ENCODE results near the gene SMYD4. TPM values are rescaled to one million over a fixed set of nuclear protein-coding genes. Genes with fewer than 3 reads are reported as not detected.
A peak's percentile ranks its signal among the peaks of the same experiment; 100 is the strongest.

SMYD4 gene
- total and polyA plus RNA-seq, 2 donors (not counting 1 experiment from before 2014, with no cell fraction given), result 5.1 to 11.6 TPM

- Histone ChIP-seq H3K27ac (ENCODE audit: insufficient read depth, low read length) (no peak overlapping the region), H3K9me3 (ENCODE audit: control insufficient read depth, insufficient read depth, low read depth, low read length) (no peaks in the 10 kb centered on the region)
Observed at GRCh38 chr17:1792495-1793446, 36.9 kb downstream of the SMYD4 start.

GRCh38 chr17:1789936-1790335 is 39.8 kb downstream of the SMYD4 start:
- Histone ChIP-seq H2AFZ (ENCODE audit: low read length) (no peak overlapping the region), H3K27ac (ENCODE audit: insufficient read depth, low read length) (no peak overlapping the region), H3K9ac (ENCODE audit: insufficient read depth, low read length) (no peak overlapping the region), H3K27me3 (ENCODE audit: control insufficient read depth, insufficient read depth, low read length) (no peaks in the 10 kb centered on the region), H3K9me3 (ENCODE audit: control insufficient read depth, insufficient read depth, low read depth, low read length) (no peaks in the 10 kb centered on the region), H3K4me1 (ENCODE audit: control insufficient read depth, extremely low read depth, insufficient read depth, low read length) (peaks cover 19% of the 10 kb centered on the region), H3K4me2 (ENCODE audit: extremely low read depth, insufficient read depth, low read length) (no peak overlapping the region), H3K4me3 (replicated peaks in 1 of 4; ENCODE audit: control extremely low read depth in 1 of 4, insufficient read depth in 1 of 4, low read depth in 3 of 4, low read length in 4 of 4) (no peak overlapping the region), H4K20me1 (ENCODE audit: control insufficient read depth, extremely low read depth, insufficient read depth, low read length) (no peaks in the 10 kb centered on the region), H3K79me2 (ENCODE audit: control insufficient read depth, insufficient read depth, low read length) (no peaks in the 10 kb centered on the region), H3K36me3 (ENCODE audit: control insufficient read depth, insufficient read depth, low read length) (peaks cover 2% of the 10 kb centered on the region)
- no peak for DNase-seq (ENCODE audit: low read depth in 2 of 2)
- TF ChIP-seq EZH2 (IDR thresholded peaks at IDR 0.05; ENCODE audit: low read length, missing control alignments) (no peak), CTCF (conservative IDR thresholded peaks at IDR 0.05 in 1 of 2, IDR thresholded peaks at IDR 0.05 in 1 of 2; ENCODE audit: low read depth in 1 of 2, low read length in 2 of 2) (no peak)

More at GRCh38 chr17:1792495-1793446, 36.9 kb downstream of the SMYD4 start:
- DNase-seq (ENCODE audit: low read depth in 2 of 2), result no peak
- H3K36me3 ChIP-seq (ENCODE audit: control insufficient read depth, insufficient read depth, low read length), result no peaks in the 10 kb centered on the region
- H3K79me2 ChIP-seq (ENCODE audit: control insufficient read depth, insufficient read depth, low read length), result no peaks in the 10 kb centered on the region
- H3K4me2 ChIP-seq (ENCODE audit: extremely low read depth, insufficient read depth, low read length), result no peak overlapping the region
- H3K4me3 ChIP-seq (replicated peaks in 1 of 4; ENCODE audit: control extremely low read depth in 1 of 4, insufficient read depth in 1 of 4, low read depth in 3 of 4, low read length in 4 of 4), result no peak overlapping the region
- no peaks in the 10 kb centered on the region for H3K27me3 ChIP-seq (ENCODE audit: control insufficient read depth, insufficient read depth, low read length)
- H3K4me1 ChIP-seq (ENCODE audit: control insufficient read depth, extremely low read depth, insufficient read depth, low read length), result peaks cover 1% of the 10 kb centered on the region
- no peak overlapping the region for H2AFZ ChIP-seq (ENCODE audit: low read length)
- no peaks in the 10 kb centered on the region for H4K20me1 ChIP-seq (ENCODE audit: control insufficient read depth, extremely low read depth, insufficient read depth, low read length)
- H3K9ac ChIP-seq (ENCODE audit: insufficient read depth, low read length), result no peak overlapping the region
- no peak for TF ChIP-seq CTCF (conservative IDR thresholded peaks at IDR 0.05 in 1 of 2, IDR thresholded peaks at IDR 0.05 in 1 of 2; ENCODE audit: low read depth in 1 of 2, low read length in 2 of 2)
- no peak for TF ChIP-seq EZH2 (IDR thresholded peaks at IDR 0.05; ENCODE audit: low read length, missing control alignments)

GRCh38 chr17:1787301-1787902 is 42.3 kb downstream of the SMYD4 start:
- H3K27me3 ChIP-seq (ENCODE audit: control insufficient read depth, insufficient read depth, low read length), result no peaks in the 10 kb centered on the region
- TF ChIP-seq CTCF (conservative IDR thresholded peaks at IDR 0.05 in 1 of 2, IDR thresholded peaks at IDR 0.05 in 1 of 2; ENCODE audit: low read depth in 1 of 2, low read length in 2 of 2) (no peak), EZH2 (IDR thresholded peaks at IDR 0.05; ENCODE audit: low read length, missing control alignments) (no peak)
- H3K36me3 ChIP-seq (ENCODE audit: control insufficient read depth, insufficient read depth, low read length), result peaks cover 2% of the 10 kb centered on the region
- no peaks in the 10 kb centered on the region for H4K20me1 ChIP-seq (ENCODE audit: control insufficient read depth, extremely low read depth, insufficient read depth, low read length)
- no peak overlapping the region for H3K9ac ChIP-seq (ENCODE audit: insufficient read depth, low read length)
- H3K4me2 ChIP-seq (ENCODE audit: extremely low read depth, insufficient read depth, low read length), result peak overlapping the region; percentile 69
- H3K9me3 ChIP-seq (ENCODE audit: control insufficient read depth, insufficient read depth, low read depth, low read length), result no peaks in the 10 kb centered on the region
- peak overlapping the region; percentile 84 for H3K27ac ChIP-seq (ENCODE audit: insufficient read depth, low read length)
- no peak overlapping the region for H3K4me3 ChIP-seq (replicated peaks in 1 of 4; ENCODE audit: control extremely low read depth in 1 of 4, insufficient read depth in 1 of 4, low read depth in 3 of 4, low read length in 4 of 4)
- peak; percentile 93 to 95 for DNase-seq (ENCODE audit: low read depth in 2 of 2)
- no peak overlapping the region for H2AFZ ChIP-seq (ENCODE audit: low read length)
- H3K79me2 ChIP-seq (ENCODE audit: control insufficient read depth, insufficient read depth, low read length), result no peaks in the 10 kb centered on the region
- peaks cover 34% of the 10 kb centered on the region for H3K4me1 ChIP-seq (ENCODE audit: control insufficient read depth, extremely low read depth, insufficient read depth, low read length)

Data from fibroblast of lung (primary cell).